ENCODE measurements around the gene WNK2.

WNK2 gene

GRCh38 chr9:93203026-93203717 lies 19.2 kb downstream of the WNK2 start:
- H3K36me3 ChIP-seq (ENCODE audit: control insufficient read depth, low read length), result no peaks in the 10 kb centered on the region
- H3K4me3 ChIP-seq (ENCODE audit: low read length), result no peak overlapping the region
- H3K9me2 ChIP-seq (replicated peaks; ENCODE audit: control insufficient read depth, low read length), result no peaks in the 10 kb centered on the region
- H3K4me2 ChIP-seq (ENCODE audit: low read length), result no peak overlapping the region
- no peaks in the 10 kb centered on the region for H3K79me2 ChIP-seq (ENCODE audit: control insufficient read depth, low read length)
- H3K9me3 ChIP-seq (ENCODE audit: control insufficient read depth, insufficient read depth, low read length), result no peaks in the 10 kb centered on the region
- H3K27ac ChIP-seq (ENCODE audit: low read depth, low read length), result no peak overlapping the region
- H3K27me3 ChIP-seq (ENCODE audit: control insufficient read depth, low read length), result no peaks in the 10 kb centered on the region
- peaks cover 5% of the 10 kb centered on the region for H3K4me1 ChIP-seq (ENCODE audit: control insufficient read depth, low read length)
- TF ChIP-seq CTCF (IDR thresholded peaks at IDR 0.05; ENCODE audit: low read depth, low read length, poor library complexity, severe bottlenecking) (no peak), EZH2phosphoT487 (IDR thresholded peaks at IDR 0.05; ENCODE audit: borderline replicate concordance, low read length) (no peak)
- H3F3A ChIP-seq (ENCODE audit: control insufficient read depth, insufficient read depth), result no peaks in the 10 kb centered on the region
- no peaks in the 10 kb centered on the region for H4K20me1 ChIP-seq (ENCODE audit: control insufficient read depth, insufficient read depth, low read depth, low read length)

GRCh38 chr9:93203718-93204469 lies 20.0 kb downstream of the WNK2 start:
- Histone ChIP-seq H3F3A (ENCODE audit: control insufficient read depth, insufficient read depth) (peaks cover 4% of the 10 kb centered on the region; the same call in 1 of the 2 replicates), H3K27ac (ENCODE audit: low read depth, low read length) (no peak overlapping the region), H3K9me2 (replicated peaks; ENCODE audit: control insufficient read depth, low read length) (no peaks in the 10 kb centered on the region), H3K36me3 (ENCODE audit: control insufficient read depth, low read length) (no peaks in the 10 kb centered on the region), H3K79me2 (ENCODE audit: control insufficient read depth, low read length) (no peaks in the 10 kb centered on the region), H3K4me1 (ENCODE audit: control insufficient read depth, low read length) (peaks cover 5% of the 10 kb centered on the region), H3K27me3 (ENCODE audit: control insufficient read depth, low read length) (no peaks in the 10 kb centered on the region), H3K4me2 (ENCODE audit: low read length) (no peak overlapping the region), H3K9me3 (ENCODE audit: control insufficient read depth, insufficient read depth, low read length) (no peaks in the 10 kb centered on the region; the same call in 1 of the 2 replicates), H4K20me1 (ENCODE audit: control insufficient read depth, insufficient read depth, low read depth, low read length) (no peaks in the 10 kb centered on the region), H3K4me3 (ENCODE audit: low read length) (no peak overlapping the region)
- no peak for TF ChIP-seq CTCF (IDR thresholded peaks at IDR 0.05; ENCODE audit: low read depth, low read length, poor library complexity, severe bottlenecking)

GRCh38 chr9:93204470-93205043 lies 20.6 kb downstream of the WNK2 start:
- H3K27me3 ChIP-seq (ENCODE audit: control insufficient read depth, low read length), result no peaks in the 10 kb centered on the region
- H3K79me2 ChIP-seq (ENCODE audit: control insufficient read depth, low read length), result no peaks in the 10 kb centered on the region
- H3K9me3 ChIP-seq (ENCODE audit: control insufficient read depth, insufficient read depth, low read length), result no peaks in the 10 kb centered on the region; the same call in 1 of the 2 replicates
- H3K4me3 ChIP-seq (ENCODE audit: low read length), result no peak overlapping the region
- H3K27ac ChIP-seq (ENCODE audit: low read depth, low read length), result no peak overlapping the region
- no peaks in the 10 kb centered on the region for H3K36me3 ChIP-seq (ENCODE audit: control insufficient read depth, low read length)
- H3K4me1 ChIP-seq (ENCODE audit: control insufficient read depth, low read length), result peaks cover 5% of the 10 kb centered on the region
- TF ChIP-seq CTCF (IDR thresholded peaks at IDR 0.05; ENCODE audit: low read depth, low read length, poor library complexity, severe bottlenecking) (no peak), EZH2phosphoT487 (IDR thresholded peaks at IDR 0.05; ENCODE audit: borderline replicate concordance, low read length) (no peak)
- H4K20me1 ChIP-seq (ENCODE audit: control insufficient read depth, insufficient read depth, low read depth, low read length), result no peaks in the 10 kb centered on the region
- H3K9me2 ChIP-seq (replicated peaks; ENCODE audit: control insufficient read depth, low read length), result no peaks in the 10 kb centered on the region
- peaks cover 4% of the 10 kb centered on the region; the same call in 1 of the 2 replicates for H3F3A ChIP-seq (ENCODE audit: control insufficient read depth, insufficient read depth)
- no peak overlapping the region for H3K4me2 ChIP-seq (ENCODE audit: low read length)

Data from DOHH2 (cell line).